ENCODE measurements around the gene PLD3.

- TF ChIP-seq POLR2AphosphoS5 (IDR thresholded peaks at IDR 0.05; ENCODE audit: low read depth, low read length) (no peak), POLR2A (IDR thresholded peaks at IDR 0.05; ENCODE audit: low read depth, low read length) (no peak)
Measured at GRCh38 chr19:40415768-40416167, 67.3 kb downstream of the PLD3 start.
